ENCODE measurements around the gene LMF1.
"Not testable (repeated sequence)": the region's sequence is repeated elsewhere in the genome, so short reads cannot be mapped to it uniquely, and the experiment has no call there.

The LMF1 gene

DNA sequence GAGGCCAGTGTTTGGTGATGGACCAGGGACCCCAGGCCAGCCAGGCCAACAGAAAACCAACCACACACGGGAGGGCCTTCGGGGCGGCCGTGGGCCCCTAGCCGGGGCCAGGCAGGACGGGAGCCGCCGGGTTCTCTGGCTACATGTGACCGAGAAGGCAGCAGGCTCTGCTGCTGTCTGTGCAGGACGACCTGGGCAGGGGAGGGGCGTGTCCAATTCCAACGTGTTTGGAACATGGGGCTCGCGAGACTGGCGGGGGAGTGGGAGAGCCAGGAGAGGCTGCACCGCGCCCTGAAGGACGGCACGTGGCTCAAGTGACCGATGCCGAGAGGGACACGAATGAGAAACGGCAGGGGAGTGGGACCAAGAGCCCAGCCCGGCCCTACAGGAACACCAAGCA lies 75.4 kb downstream of the LMF1 start:
- no peak for DNase-seq (ENCODE audit: low read depth in 2 of 2)

DNA sequence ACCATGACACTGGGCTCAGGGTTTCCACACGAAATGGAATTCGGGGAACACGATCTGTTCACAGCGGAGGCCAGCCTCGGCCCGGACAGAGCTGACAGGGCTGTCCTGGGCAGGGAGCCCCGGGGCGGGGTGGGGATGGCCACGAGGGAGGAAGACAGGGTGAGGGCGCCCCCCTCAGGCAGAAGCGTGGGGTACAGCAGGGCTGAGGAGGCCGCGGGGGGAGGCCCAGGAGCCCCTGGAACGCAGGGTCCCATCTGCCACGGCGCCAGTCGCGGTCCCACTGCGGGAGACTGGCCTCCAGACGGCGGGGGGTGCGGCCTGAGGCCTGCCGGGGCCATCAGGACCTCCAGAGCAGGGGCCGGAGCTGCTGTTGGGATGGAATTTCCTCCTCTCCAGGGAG lies 75.9 kb downstream of the LMF1 start:
- DNase-seq (ENCODE audit: low read depth in 2 of 2) = no peak

DNA sequence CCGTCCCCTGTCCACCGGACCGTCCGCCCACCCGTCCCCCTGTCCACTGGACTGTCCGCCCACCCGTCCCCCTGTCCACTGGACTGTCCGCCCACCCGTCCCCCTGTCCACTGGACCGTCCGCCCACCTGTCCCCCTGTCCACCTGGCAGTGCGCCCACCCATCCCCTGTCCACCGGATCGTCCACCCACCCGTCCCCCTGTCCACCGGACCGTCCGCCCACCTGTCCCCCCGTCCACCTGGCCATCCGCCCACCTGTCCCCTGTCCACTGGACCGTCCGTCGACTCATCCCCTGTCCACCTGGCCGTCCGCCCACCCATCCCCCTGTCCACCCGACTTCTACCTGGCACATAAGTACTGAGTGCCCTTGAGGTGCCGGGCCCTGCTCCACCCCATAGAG lies 76.6 kb downstream of the LMF1 start:
- no peak for DNase-seq (ENCODE audit: low read depth in 2 of 2)

DNA sequence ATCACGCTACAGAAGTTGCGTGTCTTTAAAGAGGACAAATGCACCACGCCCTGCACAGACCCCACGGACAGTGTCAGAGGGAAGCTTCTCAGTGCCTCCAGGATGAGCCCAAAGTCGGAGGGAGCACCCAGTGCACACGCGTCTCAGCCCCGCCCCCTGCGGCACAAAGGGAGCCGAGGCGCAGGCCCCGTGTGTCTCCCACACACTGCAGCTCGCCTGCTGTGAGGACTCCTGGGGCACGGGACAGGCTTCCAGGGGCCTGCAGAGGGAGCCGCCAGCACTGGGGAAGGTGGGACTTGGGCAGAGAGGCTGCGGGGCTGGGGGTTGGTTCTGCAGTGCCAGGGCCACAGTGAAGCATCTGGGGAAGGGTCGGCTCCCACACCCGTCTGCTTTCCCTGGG lies 77.4 kb downstream of the LMF1 start:
- no peak for DNase-seq (ENCODE audit: low read depth in 2 of 2)

DNA sequence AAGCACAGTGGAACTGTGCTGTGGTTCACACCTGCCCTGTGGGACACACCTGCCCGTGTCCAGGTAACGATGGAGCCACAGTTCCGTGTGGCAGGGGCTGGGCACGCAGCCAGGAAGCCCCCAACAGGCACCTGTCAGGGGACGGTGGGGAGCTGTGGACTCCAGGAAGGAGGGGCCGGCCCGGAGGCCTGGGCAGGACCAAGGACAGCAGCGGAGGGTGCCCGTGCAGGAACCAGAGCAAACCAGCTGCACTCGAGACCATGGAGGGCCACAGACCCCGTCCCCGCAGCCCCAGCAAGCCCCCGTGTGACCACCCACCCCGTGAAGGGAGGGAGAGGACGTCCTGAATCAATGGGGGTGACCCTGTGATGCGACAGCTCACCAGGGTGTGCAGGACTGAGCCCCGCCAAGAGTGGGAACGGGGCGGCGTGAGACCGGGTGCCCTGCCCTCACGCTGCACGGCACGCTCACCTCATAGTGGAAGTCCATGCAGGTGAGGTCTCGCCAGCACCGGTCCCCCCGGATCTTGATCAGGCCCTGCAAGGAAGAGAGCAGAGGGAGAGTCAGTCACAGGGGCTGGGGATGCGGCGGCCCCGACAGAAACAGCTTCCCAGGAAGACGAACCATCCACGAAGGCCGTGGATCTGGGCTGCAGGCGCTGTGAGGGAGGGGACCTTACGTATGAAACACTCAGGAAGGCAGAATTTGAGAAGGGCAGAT lies 78.1 kb downstream of the LMF1 start:
- no peak for DNase-seq (ENCODE audit: low read depth in 2 of 2)

DNA sequence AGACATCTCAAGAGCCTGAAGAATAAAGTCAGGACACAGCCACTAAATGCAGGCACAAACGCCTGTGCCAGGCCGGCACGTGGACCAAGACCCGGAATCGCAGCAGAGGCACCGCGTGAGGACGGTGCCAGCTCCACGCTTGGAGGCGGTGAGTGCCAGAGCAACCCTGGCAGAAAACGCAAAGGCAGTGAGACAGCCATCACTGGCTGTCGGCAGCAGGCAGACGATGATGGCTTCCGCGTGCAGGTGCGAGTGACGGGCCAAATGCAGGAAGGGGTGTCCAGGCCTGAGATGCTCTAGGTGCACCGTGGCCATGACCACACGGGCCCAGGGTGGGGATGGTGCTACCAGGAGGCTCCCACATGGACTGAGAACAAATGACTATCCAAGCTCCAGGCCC lies 78.8 kb downstream of the LMF1 start:
- no peak for DNase-seq (ENCODE audit: low read depth in 2 of 2)

DNA sequence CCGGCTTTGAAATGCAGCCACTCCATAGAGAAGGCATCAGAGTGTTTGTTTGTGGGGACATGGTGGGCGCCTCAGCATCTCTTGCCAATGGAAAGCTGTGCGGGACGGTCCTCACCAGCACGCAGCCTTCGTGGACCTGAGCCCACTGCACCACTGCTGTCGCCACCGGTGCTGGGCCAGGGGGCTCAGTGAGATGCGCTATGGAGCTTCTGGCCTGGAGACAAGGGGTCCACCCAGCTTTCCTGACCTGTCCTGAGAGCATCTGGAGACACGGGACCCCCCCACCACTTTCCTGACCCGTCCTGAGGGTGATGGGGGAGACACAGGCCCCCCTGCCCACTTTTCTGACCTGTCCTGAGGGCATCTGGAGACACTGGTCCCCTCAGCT lies 79.4 kb downstream of the LMF1 start:
- DNase-seq (ENCODE audit: low read depth in 2 of 2) = no peak

DNA sequence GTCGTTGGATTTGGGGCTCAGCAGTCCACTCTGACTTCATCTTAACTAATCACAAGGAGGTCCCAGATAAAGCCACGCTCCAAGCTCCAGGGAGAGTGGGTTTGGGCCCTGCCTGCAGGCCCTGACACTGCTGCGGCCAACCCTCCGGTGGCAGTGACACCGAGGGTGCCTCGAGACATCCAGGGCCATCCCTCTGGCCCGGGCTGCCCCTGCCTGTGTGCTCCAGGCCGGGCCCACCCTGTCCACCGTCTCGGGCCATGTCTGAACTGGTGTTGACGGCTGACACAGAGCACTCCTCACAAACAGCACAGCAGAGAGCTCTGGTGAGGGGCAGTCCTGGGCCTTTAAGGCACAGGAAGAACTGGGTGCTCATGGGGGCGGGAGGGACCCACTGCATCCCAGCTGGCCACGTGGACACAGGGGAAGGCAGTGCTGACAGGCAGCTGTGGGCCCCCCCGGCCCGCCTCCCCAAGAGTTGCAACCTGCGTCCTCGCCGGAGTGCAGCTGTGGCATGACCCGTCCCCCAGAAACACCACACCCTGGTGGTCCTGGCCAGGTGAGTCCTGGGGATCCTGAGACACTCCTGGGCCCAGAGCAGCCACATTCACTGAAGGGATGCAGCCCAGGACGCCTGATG lies 80.0 kb downstream of the LMF1 start:
- no peak for DNase-seq (ENCODE audit: low read depth in 2 of 2)

DNA sequence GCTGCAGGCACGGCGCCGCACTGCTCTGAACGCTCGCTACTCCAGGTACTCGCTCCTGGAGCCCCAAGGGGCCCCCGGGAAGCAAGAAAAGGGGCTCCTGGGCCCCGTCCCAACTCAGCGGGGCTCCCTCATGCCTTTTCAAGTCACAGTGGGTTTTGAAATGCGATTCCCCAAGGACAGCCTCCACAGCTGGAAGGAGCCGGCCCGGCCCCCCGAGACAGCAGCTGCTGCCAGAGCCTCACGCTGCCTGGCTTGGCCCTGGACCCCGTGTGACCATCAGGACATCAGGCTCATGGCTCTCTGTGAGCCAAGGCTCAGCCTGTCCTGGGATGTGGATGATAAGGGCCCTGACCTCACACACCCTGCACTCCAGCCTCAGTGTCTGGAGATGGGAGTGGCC lies 80.6 kb downstream of the LMF1 start:
- no peak for DNase-seq (ENCODE audit: low read depth in 2 of 2)

DNA sequence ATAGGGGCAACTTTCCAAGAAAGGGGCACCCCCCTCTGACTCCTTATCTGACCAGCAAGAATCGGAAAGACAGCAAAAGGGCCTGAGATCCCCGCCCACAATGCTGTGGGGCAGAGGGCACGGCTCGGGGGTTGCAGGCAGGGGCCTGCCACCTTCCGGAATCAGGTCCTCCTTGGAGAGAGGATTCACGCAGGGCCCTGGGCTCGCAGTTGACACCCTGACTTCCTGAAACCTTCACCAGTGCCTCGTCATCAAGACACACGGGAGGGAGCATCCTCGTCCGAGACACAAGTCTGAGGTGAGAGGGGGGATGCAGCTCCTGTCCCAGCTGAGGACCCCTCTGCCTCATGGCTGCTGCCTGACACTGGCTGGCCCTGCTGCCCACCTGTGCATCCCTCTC lies 81.2 kb downstream of the LMF1 start:
- DNase-seq (ENCODE audit: low read depth in 2 of 2) = no peak

DNA sequence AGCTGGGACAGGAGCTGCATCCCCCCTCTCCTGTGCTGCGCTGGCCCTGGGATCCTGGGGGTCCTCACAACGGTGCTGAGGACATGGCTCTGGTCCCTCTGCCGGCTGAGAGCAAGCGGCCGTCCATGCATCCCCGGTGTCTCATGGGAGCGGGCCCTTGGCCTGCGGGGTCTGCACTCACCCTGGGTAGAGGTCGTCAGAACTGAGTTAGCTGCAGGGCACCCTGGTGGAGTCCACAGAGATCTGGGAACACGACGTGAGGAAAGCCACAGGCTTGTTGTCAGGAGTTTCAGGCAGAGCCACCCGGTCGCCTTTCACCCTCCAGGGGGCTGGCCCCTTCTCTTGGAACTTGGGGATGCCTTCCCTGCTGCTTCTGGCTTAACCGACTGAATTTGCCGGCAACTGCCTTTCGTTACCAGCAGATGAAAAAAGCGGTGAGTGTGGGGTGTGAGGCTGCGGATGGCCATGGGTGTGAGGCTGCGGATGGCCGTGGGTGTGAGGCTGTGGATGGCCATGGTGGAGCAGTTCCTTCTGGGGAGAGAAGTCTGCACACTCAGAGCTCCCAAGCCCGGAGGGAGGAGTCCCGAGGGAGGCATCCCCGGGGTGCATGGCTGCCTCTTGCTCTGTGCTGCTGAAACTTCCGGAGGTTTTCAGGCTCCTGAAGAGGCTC lies 81.7 kb downstream of the LMF1 start:
- DNase-seq (ENCODE audit: low read depth in 2 of 2) = no peak

DNA sequence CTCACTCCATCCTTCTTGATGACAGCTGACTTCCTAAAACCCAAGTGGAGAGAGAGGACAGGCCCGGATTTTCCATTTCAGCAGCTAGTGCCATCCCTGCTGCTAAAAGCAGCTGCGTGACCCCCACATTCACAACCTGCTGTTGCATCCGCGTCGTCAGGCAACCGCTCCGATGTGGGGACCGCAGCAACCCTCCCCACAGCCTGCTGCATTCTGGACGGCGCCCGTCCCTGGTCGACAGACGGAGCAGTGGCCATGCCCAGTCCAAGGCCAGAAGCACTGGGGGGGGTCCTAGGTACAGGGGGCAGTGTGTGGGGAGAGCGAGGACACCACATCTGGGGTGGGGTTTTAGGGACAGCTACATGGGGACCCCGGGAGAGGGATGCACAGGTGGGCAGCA lies 82.3 kb downstream of the LMF1 start:
- not testable (repeated sequence) for DNase-seq (ENCODE audit: low read depth in 2 of 2)

DNA sequence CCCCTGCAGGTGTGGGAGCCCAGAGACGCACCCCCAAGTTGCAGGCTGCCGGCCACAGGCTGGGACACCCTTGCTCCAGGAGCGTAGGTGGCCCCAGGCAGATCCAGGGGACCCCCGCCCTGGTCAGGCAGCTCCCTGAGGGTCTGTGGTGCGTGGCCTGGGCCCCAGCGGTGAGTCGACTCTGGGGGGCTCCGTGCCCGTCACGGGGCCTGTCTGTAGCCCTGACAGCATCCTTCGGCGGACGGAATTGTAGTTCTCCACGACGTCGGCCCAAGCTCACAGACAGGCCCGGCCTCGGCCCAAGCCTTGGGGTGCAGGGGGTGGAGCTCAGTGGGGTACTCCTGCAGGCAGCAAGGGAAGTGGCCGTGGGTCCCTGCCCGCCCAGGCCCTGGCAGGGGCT lies 82.9 kb downstream of the LMF1 start:
- DNase-seq (ENCODE audit: low read depth in 2 of 2) = no peak

DNA sequence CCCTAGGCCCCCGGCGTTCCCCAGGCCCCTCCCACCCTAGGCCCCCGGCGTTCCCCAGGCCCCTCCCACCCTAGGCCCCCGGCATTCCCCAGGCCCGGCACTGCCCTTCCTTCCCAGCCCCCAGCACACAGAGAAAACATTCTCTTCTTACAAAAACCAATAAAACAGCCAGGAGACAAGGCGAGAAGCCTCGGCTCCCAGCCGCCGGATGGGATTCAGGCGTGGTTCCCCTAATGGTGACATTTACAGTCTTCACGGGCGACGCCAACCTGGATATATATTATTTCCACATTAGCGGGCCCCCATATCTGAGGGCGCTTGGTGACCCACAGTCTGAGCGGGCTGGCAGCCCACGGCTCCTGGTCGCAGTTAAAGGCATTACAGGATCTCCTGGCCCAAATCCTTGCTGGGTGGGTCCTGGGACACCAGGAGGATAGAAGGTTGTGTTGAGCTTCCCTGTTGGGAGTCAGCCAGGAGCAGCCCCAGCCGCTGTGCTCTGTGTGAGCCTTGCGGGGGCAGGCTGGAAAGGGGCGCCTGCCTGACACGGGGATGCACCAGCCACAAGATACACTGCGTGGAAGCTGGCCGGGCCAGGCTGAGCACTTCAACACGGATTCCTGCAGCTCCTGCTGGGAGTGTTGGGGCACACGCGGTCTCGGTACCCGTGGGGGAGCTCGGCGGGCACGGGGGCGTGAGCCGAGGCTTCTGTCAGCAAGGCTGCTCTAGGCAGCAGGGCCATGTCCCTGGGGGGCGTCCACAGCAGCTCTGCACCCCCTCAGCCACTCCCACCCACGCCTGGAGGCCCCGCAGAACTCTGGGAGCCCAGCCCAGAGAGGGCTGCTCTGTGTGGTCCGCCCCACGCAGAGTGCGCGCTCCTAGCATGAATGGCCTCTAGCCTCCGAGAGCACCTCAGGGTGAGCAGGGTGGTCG lies 83.7 kb downstream of the LMF1 start:
- no peak for DNase-seq (ENCODE audit: low read depth in 2 of 2)

DNA sequence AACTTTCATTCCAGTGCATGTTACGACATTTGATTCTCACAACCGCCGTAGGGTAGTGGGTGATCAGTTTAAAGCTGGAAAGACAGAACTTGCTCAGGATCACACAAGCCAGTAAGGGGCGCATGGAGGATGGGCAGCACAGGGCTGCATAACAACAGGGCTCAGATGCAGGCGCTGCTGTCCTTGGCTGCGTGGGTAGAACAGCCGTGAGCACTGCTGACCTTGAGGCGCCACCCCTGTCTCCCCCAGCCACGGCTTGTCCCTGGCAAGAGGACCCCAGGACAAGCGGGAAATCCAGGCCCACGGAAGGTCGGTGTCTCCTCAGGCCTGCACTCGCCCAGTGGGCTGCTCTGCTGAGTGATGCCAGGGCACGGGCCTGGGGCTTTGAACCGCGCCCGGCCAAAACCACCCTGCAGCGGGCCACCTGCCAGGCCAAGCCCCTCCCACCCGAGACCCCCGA lies 84.7 kb downstream of the LMF1 start:
- DNase-seq (ENCODE audit: low read depth in 2 of 2) = no peak

DNA sequence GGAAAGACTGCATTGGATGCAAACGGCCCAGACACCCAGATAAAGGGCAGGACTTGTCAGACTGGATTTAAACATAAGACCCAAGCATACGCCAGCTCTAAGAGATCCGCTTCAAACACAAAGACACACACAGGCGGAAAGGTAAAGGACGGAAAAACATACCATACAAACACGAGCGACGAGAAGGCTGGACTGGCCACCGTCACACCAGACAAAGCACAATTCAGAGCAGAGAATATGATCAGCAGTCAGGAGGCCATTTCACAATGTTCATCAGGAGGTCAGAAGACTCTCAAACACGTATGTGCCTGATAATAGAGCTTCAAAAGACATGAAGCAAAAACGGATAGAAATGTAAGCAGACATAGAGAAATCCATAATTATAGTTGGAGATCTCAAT lies 85.4 kb downstream of the LMF1 start:
- DNase-seq (ENCODE audit: low read depth in 2 of 2) = no peak

DNA sequence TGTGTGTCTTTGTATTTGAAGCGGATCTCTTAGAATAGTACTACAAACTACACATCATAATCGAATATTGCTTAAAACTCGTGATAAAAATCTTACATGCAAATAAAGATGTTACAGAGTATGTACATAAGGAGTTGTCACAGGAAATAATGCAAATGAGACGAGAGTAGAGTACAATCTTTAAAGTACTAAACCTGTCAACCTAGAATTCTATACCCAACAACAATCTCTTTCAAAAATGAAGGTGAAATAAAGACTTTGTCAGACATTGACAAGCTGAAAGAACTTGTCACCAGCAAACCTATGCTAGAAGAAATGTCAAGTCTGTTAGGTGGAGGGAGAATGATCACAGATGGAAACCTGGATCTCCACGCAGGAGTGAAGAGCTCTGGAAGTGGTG lies 86.6 kb downstream of the LMF1 start:
- no peak for DNase-seq (ENCODE audit: low read depth in 2 of 2)

DNA sequence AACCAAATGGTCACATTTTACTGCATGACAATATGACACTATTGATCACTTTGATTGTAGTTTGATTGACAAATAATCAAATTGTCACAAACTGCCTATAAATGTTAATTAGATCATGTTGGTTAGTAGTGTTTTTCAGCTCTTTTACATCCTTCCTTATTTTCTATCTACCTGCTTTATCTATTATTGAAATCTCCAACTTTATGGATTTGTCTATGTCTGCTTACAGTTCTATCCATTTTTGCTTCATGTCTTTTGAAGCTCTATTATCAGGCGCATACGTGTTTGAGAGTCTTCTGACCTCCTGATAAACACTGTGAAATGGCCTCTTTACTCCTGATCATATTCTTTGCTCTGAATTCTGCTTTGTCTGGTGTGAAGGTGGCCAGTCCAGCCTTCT lies 87.0 kb downstream of the LMF1 start:
- no peak for DNase-seq (ENCODE audit: low read depth in 2 of 2)

DNA sequence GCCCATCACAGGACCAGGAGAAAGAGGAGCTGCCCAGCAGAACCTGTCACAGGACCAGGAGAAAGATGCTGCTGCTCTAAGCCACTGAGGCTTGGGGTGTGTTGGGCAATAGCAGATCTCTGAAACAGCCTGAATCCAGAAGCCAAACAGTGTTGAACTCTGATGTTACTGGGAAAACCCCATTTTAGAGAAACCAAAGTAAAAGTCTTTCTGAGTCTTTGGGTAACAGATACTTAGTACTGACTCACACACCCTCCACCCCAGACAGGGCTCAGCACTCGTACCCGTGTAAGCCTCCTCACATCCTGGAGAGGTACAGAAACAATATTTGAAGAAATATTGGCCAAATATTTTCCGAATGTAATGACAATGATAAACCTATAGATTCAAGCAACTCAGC lies 87.4 kb downstream of the LMF1 start:
- no peak for DNase-seq (ENCODE audit: low read depth in 2 of 2)

DNA sequence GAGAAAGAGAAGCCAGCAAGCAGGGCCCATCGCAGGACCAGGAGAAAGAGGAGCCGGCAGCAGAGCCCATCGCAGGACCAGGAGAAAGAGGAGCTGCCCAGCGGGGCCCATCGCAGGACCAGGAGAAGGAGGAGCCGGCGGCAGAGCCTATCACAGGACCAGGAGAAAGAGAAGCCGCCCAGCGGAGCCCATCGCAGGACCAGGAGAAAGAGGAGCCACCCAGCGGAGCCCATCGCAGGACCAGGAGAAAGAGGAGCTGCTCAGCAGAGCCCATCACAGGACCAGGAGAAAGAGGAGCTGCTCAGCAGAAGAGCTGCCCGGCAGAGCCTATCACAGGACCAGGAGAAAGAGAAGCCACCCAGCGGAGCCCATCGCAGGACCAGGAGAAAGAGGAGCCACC lies 88.1 kb downstream of the LMF1 start:
- not testable (repeated sequence) for DNase-seq (ENCODE audit: low read depth in 2 of 2)

DNA sequence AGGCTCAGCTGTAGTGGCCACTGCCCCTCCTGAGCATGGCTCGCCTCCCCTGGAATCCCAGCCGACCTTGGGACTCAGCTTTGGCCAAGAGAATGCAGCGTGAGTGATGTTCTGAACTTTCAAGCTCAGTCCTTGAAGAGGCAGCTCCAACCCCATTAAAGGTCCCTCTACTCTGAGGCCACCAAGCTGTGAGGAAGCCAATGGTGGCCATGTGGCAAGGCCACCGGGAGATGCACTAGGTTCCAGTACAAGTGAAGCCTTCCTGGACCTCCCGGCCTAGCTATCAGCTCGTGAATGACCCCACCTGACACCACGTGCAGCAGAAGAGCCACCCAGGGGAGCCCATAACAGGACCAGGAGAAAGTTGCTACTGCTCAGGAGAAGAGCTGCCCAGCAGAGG lies 88.5 kb downstream of the LMF1 start:
- DNase-seq (ENCODE audit: low read depth in 2 of 2) = no peak
